Activated CD4-positive, alpha-beta T cell treated with anti-CD3 and anti-CD28 coated beads, Interleukin-2, Interleukin-4, amounts not matched to agents 100 ng/mL and 50 ng/mL, durations not matched to agents 16 hours and 8 hours (primary cell): ENCODE data around the gene CHST3.

Experiments used
- DNase-seq: peaks from one replicate; pipeline ENCODE4 v3.0.0-alpha.2; 2020; ENCODE audit warnings: low spot score

CHST3 gene

DNA sequence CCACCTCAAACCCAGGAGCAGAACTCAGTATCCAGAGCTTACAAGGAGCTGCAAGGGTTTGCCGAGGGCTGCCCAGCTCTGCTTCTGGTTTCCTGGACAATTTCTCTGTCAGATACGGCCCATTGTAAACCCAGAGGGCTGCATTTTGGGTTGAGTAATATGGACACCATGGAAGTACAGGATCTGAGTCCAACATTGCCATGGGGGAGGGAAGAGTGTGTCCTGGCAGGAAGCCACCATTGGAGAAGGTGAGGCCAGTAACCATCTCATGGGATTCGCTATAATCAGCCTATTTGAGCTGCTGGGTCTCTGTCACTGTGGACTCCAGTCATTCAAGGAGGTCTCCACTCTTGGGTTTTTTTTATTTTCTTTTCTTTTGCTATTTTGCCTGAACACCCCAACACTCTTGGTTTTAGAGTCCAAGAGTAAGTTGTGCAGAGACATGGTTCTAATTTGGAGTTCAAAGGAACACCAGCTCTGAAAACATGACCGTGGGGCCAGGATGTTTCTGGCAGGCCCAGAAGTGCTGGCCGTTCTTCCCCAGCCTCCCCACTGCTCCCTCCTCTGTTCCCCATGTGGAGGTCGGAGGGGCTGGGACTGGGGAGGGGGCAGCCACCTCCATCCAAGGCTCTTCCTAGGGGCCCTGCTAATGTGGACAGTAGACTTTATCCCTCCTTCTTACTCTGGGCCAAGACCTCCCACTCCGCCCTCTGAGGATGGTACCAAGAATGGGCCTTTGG, 46.2 kb downstream of the CHST3 start:
- no peak for DNase-seq

DNA sequence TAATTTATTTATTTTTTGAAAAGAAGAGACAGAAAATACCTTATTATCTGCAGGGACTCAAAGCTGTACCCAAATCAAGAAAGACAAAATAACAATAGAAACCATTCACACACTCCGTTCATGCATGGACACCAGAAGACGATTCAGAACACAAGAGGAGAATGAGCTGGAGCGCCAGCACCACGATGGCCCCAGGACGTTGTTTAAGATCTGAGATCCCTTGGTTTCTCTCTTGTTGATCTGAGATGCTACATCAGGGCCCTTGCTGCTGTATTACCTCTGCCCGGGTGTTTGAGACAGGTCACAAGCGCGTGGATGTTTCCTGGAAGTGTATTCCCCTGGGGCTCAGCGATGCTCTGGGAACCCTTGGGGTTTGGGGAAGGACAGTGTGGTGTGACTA, 46.8 kb downstream of the CHST3 start:
- no peak for DNase-seq

DNA sequence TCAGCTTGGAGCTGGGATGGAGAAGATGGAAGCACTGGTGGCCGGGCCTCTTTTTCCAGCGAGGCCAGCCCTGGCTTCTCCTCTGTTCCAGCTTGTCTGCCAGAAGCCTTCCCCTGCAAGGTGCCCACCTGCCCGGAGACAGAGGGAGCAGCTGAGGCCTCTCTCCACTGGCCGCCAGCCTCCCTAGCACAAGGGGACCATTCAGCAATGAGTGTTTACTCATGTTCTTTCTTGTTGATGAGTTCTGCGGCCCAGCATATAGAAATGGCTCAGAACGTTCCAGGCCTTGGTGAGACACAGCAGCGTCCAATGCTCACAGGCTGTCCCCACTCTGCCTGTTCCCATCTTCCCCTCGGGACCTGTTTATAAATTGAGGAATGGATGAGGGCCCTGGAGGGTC, 47.3 kb downstream of the CHST3 start:
- no peak for DNase-seq

DNA sequence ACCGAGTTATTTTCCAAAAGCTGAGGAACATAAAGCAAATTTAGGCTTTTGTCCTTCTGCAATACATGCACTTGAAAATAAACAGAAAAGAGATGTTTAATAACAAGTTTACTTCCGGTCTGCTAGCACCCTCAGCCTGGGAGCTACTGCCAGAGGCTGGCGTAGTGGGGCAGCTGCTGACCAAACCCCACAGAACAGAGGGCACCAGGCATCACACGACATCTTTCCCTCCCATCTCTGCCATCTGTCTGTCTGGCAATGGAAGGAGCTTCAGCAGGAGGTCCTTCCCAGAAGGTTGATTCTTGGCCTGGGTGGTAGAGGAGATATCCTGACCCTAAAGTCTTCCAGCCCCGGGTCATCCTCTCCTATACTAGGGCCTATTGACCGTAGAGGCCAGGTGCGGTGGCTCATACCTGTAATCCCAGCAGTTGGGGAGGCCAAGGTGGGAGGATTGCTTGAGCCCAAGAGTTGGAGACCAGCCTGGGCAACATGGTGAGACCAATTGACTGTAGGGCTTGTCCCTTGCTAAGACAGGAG, 47.8 kb downstream of the CHST3 start:
- no peak for DNase-seq

DNA sequence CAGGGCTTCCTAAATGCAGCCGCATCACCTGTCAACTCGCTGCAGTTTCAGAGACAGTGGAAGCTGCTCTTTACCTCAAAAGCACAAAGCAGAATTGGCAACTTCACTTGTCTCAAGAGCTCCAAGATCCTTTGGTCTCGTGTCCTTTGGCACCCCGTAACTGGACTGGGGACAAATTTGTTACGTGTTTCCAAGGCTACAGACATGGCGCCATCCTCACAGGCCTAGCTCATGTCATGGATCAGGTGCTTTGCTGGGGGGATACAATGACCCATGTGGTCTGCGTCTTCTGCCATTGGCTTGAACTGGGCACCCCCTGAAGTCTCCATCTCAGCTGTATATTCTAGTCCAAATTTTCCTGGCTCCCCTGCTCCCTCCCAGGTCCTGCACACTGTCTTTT, 48.6 kb downstream of the CHST3 start:
- no peak for DNase-seq

DNA sequence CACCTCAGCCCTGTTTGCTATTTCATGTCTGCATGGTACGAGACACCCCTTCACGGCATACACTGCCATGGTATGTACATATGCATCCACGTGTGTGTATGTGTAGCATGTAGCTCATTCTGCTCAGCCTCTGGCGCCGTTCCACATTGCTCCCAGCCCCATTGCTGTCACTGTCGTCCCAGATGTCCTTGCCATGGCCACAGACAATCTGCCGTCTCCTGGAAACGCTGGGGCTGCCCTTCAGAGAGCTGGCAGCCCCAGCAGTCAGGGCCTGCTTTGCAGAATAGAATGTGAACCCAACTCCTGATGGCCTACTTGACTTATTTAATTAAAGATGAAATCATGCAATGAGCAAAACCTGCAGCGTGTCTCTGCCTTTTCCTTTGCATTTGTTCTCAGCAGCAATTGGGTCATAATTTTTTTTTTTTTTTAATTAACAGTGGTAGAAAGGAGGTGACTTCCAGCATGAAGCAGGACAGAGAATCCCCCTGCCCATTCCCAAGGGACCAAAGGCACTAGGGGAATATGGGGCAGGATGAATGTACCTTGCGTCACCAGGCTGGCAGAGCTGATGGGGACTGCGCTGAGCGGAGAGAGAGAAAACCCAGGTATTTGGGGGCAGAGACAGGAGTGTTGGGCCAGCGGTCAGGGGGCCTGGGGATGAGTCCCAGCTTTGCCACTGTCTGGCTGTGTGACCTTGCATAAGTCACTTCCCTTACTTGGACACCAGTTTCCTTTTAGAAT, 49.2 kb downstream of the CHST3 start:
- no peak for DNase-seq

DNA sequence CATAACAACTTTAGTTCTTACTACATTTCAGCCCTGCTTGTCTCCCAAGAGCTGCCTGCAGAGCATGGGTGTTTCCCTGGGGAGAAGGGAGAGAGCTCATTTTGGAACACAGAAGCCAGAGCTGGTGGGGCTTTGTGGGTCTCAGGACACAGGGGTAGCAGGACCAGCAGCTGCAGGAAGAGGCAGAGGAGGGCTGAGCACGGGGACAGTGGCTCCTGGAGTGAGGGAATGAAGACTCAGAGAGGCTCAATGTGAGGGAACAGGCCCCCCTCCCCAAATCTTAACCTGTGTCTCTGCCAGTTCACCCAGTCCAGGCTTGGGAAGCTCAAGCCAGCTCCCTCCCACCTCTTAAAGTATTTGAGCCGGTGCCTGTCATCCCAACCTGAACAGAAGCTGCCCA, 50.0 kb downstream of the CHST3 start:
- DNase-seq = no peak

DNA sequence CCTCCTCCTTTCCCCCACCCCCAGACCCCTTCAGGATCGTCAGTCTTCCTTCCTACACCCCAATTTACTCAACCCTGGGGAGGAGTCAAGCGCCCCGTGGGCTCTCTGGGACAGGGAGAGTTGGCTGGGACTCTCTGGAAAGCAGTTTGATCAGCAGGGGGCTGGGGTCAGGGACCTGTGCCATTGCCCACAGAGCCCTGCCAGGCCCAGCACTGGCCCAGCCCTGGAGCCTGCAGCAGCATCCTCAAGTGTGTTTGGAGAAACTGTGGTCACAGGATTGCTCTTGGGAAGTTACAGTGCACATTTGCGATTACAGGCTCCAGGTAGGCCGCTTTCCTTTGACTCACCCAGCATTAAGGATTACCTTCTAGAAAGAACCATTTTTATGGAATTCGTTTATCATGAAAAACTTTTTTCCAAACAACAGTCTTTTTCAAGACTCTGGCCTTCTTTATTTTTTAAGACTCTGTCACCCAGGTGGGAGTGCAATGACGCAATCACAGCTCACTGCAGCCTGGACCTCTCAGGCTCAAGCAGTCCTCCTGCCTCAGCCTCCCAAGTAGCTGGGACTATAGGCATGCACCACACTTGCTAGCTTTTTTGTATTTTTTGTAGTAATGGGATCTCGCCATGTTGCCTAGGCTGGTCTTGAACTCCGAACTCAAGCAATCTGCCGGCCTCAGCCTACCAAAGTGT, 50.7 kb downstream of the CHST3 start:
- no peak for DNase-seq

DNA sequence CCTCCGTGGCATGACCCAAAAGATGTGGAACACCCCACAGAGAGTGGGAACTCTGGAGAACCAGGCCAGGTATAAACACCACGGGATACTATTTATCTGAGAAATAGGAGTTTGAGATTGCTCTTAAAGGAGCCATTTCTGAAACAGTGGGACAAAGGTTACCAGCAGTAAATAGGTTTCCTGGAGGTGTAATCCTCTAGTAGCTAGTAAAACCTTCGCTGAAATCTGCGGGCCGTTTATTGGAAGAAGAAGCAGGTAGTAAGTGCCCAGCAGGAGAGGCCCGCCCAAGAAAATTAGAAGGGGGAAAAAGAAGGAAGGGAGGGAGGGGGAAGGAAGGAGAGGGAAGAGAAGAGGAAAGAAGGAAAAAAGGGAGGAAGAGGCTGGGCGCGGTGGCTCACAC, 51.6 kb downstream of the CHST3 start:
- DNase-seq = no peak

DNA sequence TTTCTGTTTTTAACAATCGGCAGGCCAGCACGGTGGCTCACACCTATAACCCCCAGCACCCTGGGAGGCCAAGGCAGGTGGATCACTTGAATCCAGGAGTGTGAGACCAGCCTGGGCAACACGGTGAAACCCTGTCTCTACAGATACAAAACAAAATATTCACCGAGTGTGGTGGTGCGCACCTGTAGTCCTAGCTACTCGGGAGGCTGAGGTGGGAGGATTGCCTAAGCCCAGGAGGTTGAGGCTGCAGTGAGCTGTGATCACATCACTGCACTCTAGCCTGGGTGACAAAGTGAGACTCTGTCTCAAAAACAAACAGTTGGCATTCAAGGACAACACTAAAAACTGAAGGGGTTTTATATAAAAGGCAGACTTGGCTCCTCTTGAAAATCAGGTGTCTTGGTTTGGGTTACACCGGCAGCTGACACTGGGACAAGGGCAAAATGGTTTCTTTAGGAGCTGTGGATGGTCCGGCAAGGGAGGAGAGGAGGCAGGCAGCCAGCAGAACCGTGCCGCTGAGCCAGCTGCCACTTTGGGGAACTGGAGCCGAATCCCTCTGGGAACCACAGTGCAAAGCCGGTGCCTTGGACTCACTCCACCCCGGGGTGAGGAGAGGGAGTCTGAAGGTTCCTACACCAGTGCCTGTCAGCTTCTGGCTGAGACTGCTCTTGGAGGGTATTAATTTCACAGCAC, 52.6 kb downstream of the CHST3 start:
- DNase-seq = no peak

DNA sequence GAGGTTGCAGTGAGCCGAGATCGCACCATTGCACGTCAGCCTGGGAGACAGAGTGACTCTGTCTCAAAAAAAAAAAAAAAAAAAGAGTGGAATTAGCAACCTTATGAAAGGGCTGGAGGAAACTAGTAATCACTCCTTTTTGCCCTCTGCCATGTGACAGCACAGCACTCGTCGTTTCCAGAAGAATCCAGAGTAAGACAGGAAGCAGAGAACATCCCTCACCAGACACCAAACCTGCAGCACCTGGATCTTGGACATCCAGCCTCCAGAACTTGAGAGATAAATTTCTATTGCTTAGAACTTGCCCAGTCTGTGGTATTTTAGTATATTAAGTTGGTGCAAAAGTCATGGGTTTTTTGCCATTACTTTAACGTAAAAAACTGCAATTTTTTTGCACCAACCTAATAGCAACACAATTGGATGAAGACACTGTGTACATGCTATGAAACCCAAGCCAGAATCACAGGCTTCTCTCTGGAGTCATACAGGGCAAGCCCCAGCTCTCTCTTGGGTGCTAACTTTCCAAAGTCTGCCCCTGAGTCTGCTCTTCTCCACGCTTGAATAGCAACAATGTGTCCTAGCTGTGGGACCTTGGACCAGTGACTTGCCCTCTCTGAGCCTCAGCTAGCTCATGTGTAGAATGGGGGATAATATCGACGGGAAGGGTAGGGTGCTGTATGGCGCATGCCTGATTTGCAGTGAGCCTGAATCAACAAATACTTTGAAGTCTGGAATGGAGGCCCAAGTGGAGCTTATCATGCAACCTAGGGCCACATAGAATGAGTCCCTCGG, 55.1 kb downstream of the CHST3 start:
- no peak for DNase-seq

DNA sequence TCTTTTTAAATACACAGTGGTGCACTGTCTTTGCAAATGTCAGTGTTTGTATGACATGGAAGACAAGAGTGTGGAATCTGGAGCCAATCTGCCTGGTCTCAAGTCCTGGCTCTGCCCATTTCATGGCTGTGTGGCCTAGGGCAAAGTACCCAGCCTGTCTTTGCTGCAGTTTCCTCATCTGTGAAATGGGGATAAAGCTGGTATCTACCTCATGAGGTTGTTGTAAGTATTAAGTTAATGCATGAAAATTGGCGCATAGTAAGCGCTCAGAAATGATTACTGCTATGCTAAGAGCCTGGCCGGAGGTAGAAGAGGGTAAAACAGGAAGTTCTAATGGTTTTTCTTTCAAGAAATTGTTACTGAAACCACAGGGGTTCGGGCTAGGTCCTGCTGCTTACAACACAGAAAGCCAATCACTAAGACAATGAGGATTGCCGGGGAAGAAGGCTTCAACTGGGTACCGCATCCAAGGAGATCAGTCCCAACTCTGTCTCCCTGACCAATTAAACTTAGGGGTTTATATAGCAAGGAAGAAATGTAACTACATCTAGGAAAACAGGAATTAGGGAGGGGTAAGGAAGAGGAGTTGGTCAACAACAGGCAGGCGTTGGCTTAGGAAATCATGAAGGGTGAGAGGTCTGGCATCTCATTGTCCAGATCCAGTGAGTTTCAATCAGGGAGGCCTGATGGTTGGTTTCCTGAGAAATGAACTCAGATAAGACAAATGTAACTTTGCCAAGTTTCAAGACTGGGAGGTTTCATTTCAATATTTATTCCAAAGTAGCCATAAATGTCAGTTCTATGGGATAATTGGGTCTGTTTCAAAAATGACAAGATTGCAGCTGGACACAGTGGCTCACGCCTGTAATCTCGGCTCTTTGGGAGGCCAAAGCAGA, 57.0 kb downstream of the CHST3 start:
- no peak for DNase-seq

DNA sequence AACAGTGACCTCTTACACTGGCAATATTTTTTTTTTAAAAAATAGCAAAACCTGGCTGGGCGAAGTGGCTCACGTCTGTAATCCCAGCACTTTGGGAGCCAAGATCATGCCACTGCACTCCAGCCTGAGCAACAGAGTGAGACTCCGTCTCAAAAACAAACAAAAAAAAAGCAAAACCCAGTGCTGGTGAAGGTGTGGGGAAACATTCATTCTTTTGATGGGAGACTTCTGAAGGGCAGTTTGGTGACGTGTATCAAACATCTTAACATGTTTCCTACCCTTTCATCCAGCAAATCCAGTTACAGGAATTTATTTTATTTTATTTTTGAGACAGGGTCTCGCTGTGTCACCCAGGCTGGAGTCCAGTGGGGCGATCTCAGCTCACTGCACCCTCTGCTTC, 58.0 kb downstream of the CHST3 start:
- DNase-seq = no peak

DNA sequence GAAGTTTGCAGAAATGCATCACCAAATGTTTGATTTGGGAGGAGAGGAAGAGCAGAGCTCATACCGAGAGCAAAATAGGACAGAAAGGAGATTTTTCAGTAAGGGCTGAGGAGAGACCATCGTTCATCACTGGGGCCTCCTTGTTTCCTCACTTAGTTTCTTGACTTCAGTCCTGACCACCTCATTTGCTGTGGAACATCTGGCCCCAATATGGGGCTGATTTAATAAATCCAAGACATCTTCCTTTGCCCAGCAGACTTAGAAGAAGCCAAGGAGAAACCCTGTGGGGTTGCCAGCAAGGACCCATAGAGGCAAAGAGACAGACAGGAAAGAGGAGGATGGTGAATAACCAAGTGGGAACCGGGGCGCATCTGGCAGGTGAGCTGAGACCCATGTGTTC, 60.4 kb downstream of the CHST3 start:
- no peak for DNase-seq

DNA sequence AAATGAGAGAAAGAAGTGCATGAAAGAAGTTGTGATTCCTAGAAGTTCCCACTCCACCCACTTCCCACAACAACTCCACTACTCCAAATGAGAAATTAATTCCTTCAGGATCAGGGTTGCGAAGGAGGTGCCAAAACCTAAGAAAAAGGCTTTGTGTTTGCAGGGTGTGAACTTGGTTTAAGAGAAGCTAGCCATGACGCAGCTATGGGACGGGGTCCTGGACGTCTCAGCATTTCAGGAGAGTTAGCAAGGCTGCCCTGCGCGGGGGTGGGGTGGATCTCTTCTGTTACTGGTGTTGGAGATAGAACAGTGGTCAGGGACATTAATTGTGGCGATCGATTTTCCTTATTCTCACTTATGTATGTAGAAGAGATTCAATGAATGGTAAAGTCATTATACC, 61.2 kb downstream of the CHST3 start:
- DNase-seq = no peak

DNA sequence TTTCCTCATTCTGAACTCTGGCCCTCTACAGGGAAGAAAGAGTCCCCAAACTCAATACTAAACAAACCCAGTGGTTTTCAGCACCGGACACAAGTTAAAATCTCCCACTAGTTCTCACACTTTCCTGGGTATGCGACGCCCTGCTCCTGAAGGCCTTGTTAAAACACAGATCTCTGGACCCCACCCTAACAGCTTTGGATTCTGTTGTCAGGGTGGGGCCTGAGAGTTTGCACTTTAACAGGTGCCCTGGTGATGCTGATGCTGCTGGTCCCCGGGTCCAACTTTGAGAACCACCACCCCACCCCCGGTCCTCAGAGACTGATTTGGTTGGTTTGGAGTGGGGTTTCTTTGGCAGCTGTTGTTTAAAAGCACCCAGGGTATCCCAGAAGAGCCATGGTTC, 61.6 kb downstream of the CHST3 start:
- no peak for DNase-seq

DNA sequence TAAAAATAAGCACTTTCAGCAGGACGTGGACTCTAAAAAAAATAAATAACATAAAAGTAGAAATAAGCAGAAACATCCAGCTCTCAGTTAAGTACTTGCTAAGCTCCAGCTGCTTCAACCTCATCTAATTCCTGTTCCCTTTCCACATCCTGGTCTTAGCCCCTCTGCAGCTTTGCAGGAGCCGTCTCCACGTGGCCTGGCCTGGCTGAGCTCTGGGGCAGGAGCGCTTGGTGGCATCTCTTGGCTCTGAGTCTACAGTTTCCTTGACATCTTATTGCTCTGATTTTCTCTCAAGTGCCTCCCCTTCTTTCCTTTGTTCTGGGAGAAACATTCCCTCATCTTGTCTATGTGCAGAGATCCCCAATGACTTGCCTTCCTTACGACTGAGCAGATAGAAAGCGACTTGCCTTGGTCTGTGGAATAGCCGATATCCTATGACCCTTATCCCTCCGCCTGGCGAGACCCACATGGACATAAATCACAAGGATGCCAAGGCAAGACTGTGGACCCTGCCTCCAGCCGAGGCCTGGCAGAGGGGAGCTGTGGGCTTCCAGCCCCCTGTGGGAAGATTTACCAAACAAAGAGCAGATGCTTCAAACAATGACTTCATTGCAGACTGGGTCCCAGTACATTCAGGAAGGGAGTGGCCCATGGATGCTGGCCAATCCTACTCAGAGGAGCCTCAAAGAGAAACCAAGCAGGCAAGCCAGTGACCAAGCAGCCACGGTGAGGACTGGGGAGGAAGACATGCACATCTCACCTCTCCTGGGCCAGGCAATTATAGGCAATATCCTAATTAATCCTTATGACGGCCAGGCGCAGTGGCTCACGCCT, 62.3 kb downstream of the CHST3 start:
- no peak for DNase-seq

DNA sequence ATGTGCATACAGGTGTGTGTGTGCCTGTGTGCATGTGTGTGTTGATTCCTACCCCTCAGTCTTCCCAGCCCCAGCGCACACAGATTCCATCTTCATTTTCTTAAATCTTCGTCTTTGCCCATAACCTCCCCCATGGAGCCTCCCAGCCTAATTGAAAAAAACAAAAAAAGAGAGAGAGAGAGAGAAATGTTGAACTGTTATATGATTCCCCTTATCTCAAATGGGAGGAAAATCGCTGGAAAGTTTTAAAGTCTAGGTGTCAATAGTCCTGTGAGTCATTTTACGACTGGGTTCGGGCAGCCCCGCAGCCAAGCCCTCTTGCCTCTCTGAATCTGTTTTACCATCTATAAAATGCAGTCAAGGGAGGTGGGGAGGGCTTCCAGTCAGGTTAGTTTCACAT, 63.3 kb downstream of the CHST3 start:
- no peak for DNase-seq

DNA sequence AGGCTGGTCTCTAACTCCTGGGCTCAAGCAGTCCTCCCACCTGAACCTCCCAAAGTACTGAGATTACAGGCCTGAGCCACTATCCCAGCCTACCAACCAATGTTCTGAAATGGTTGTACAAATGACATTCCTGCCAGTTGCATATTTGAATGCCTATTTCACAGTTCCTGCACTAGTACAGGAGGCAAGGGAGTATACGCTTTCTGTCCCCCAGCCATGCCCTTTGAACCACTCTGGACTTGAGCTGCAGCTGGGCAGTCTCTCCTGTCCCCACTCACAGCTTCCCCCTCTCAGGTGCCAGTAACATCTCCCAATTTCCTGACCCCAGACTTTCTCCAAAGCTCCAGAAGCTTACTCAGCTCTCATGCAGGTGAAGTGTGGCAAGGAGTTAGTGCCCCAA, 65.2 kb downstream of the CHST3 start:
- DNase-seq = no peak
